GM18498 (cell line): Measurements from ENCODE around the gene GPATCH4.
"Not testable (repeated sequence)": the region's sequence is repeated elsewhere in the genome, so short reads cannot be mapped to it uniquely, and the experiment has no call there.

ENCODE experiments used
- ATAC-seq: cut with Tn5 transposase; IDR thresholded peaks from one replicate; pipeline ENCODE4 v1.9.1; 2021; ENCODE audit warnings: mild to moderate bottlenecking, moderate library complexity; ENCODE audit not compliant: unreplicated experiment

Gene GPATCH4

DNA sequence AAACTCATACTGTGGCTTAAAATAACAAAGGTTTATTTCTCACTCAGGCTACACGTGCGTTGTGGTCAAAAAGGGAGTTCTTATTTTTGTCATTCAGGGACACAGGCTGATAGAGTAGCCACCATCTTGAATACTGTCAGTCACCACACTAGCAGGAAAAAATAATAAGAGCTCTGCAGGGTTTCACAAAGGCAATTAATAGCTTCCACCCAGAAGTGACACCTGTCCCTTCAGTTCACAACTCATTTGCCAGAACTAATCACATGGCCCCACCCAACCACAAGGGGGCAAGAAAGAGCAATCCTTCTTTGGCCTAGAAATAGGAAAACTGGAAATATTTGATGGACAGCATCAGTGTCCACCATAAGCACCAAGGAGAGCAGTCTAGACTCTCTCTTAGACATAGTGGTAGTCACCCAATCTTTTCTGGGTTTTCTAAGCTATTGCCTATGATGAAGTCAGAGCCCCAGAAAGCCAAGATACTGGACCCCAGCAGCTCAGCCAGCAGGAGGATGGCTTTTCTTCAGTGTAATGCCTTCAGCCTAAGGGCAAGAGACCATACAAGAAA is 26.1 kb upstream of the GPATCH4 start:
- no peak for ATAC-seq

DNA sequence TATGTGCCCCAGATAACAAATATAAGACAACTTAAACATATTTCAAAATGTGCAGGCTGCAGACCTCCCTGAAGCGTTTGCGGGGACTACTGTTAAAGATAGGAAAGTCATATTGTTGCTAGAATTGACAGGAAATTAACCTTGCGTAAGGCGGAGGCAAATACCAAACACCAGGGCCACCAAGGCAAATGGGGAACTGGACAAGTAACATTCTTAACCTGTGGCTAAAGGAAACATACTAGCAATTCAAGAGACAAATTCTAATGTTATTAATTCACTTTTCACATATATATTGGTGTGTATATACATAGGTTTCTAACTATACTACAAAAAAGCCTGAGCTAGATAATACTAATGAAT is 24.8 kb upstream of the GPATCH4 start:
- no peak for ATAC-seq

DNA sequence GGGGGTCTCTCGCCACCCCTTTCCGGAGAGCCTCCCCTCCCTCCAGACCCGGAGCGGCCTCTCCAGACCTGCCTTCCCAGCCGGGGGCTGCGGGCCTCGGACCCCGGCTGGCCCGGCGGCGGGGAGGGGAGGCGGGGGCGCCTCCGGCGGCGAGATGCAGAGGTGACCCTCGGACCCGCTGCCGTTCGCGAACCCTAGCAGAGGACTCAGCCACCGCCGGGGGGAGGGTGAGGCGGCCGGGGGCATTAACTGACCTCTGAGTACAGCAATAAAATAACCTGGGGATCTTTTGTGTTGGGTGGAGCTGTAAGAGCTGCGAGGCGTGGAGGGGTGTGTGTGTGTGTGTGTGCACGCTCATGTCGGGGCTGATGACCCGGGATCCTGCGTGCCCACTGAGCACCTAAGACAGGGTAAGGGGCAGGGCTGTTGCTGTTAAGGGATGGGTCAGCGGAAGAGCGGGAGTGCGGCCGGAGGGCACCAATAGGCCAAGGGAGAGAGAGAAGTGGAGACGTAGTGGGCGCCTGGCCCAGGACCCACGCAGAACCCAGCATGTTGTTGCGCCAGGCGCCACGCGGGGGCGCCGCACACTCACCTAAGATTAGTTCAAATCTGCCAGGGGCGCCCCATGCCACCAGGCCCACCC is 24.3 kb upstream of the GPATCH4 start:
- no peak for ATAC-seq

DNA sequence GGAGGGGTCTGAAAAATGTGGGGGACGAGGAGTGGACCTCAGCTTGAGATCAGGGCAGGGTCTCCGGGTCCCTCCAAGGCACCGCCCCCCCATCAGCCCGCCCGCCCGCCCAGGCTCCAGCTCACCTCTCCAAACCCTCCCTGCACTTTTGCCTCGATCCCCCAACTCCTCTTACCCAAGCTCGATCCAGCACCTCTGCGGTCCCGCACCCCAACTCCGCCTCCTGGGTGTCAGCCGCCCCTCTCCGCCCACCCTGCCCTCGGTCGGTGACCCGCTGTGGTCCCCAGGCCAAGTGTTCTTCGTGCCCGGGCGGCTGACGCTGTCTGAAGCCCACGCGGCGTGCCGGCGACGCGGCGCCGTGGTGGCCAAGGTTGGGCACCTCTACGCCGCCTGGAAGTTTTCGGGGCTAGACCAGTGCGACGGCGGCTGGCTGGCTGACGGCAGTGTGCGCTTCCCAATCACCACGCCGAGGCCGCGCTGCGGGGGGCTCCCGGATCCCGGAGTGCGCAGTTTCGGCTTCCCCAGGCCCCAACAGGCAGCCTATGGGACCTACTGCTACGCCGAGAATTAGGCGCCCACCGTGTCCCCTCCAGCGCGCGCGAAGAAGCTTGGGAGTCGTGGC is 23.6 kb upstream of the GPATCH4 start:
- no peak for ATAC-seq

DNA sequence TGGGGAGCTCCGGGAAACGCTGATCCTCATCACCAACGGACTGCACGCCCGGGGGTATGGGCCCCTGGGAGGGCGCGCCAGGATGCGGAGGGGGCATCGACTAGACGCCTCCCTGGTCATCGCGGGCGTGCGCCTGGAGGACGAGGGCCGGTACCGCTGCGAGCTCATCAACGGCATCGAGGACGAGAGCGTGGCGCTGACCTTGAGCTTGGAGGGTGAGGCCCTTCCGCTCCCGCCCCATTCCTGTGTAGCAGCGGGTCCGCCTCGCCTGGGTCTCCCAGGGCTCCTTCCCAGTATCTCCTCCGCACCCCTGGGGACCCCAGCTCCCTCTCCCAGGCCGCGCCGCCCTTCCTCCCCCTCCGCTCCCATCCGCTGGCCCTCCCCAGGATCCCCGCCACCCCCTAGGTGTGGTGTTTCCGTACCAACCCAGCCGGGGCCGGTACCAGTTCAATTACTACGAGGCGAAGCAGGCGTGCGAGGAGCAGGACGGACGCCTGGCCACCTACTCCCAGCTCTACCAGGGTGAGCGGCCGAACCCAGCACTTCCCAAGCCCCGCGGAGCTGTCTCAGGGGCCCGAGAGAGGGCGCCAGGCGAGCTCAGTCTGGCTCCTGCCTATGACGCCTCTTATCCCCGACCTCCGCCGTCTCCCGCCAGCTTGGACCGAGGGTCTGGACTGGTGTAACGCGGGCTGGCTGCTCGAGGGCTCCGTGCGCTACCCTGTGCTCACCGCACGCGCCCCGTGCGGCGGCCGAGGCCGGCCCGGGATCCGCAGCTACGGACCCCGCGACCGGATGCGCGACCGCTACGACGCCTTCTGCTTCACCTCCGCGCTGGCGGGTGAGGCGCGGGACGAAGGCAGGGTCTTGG is 22.9 kb upstream of the GPATCH4 start:
- no peak for ATAC-seq

DNA sequence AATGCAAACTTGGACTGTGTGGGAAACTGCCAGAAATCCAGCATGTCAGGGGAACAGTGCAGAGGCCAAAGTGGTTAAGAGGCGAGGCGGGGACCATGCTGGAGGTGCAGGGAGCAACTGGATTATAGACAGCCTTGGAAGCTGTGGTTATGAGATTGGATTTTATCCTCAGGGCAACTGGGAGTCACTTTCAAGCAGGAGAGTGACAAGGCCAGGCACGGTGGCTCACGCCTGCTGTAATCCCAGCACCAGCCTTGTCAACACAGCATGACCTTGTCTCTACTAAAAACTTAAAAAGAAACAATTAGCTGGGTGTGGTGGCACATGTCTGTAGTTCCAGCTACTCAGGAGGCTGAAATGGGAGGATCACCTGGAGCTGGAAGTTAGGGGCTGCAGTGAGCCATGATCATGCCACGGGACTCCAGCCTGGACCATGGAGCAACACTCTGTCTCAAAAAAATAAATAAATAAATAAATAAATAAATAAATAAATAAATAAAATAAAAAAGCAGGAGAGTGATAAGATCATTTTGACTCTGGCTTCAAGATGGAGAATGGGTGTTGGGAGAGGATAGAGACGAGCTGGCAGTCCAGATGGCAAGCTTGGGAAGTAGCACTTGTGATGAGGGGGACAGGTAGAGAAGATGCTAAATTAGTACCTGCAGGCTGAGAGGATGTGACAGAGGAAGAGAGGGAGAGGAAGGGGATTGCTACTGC is 21.5 kb upstream of the GPATCH4 start:
- no peak for ATAC-seq

DNA sequence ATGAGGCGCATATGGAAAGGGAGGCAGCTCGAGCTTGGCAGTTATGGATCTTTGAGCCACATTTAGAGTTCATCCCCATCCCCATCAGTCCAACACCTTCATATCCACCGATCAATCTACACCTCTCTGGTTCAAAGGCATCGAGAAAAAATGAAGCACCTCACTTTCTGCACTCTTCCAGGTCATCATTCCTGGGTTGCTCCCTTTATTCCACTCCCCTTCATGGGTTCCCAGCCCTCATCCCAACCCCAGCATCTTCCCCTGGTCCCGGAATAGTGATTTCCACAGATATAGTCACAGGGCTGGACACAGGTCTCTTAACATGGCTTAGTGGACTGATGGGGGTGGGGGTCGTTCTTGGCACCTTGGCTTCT is 18.3 kb upstream of the GPATCH4 start:
- no peak for ATAC-seq

DNA sequence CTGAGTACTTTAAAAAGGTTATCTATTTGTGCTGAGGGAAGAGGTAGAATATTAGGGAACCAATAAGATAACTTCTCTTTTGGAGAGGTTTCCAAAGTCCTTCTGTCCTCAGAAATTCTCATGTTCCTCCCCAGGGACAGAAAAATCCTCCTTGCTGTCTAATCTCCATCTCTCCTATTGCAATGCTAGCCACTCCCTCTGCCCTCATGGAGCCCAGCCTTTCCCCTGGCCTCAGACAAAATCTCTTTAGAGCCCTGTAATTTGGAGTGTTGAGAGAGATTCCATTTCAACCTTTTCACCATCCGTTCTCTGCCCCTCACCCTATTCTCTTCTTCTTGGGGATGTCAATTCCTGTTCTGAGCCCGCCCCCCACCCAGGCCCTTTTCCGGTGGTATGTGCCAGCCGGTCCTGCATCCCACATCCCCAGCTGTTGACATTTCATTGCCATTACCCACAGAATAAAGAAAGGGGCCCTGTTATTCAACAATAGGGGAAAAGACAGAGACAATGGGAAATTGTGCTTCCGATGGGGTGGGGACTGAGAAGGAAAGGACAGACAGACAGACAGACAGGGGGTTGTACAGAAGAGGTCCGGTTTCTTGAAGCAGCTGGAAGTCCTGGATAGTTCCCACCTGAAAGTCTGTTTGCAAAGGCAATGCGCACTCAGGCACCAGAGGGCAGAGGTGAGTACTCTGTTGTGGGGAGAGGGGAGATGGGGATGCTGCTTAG is 17.7 kb upstream of the GPATCH4 start, which contains the start of gene HAPLN2:
Gene HAPLN2, plus strand, starts transcription at position 563 of the 729 bp plus-strand sequence. CDS start 4,076 bp downstream, outside the sequence.
- no peak for ATAC-seq

DNA sequence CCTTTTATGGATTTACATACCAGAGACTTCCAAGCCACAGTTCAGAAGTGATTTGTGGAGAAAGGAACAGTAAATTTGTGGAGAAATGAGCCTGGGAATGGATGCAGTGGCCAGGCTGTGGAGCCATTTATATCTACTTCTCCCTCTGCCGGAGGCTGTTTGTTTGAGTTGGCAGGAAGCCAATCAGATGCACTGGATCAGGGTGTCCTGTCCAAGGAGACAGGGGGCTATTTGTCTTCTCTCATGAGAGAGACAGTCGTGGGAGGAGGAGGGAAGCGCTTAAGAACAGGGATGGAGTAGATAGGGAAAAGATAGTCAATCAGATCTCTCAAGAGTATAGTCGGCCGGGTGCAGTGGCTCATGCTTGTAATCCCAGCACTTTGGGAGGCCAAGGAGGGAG is 15.2 kb upstream of the GPATCH4 start:
- ATAC-seq, result no peak

DNA sequence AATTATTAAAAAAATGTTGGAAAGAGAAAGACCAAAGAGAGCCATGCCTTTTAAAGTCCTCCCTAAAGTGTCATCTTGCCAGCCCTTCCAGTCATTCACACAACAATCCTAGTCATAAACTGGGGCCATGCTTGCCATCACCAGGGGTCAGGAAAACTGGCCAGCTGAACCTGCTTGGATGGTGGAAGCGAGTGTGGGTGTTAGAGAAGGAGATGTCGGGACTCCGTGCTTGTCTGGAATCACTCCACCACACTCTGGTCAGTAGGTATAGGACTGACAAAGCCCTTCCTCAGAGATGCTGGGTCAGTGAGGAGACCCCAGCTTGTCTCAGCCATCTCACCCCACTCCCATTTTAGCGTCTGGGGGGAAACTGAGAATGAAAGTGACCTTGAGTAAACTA is 14.7 kb upstream of the GPATCH4 start:
- ATAC-seq, result no peak

DNA sequence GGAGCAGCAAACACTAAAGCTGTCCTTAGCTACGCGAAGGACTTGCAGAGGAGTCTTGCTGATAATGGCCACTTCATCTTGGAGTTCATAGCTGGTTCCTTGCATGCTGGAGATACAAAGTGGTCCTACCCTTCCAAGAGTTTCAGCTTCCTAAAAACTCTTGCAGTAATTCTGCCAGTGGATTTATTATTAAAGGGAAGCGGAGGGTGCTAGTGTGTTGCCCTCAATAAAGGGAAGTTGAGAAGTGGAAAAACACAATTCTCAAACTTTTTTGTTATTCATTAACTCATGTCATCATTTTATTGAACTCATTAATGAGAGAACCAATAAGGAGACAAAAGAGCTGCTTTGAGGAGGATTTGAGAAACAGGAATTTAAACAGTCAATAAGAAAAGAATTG is 11.4 kb upstream of the GPATCH4 start:
- no peak for ATAC-seq

DNA sequence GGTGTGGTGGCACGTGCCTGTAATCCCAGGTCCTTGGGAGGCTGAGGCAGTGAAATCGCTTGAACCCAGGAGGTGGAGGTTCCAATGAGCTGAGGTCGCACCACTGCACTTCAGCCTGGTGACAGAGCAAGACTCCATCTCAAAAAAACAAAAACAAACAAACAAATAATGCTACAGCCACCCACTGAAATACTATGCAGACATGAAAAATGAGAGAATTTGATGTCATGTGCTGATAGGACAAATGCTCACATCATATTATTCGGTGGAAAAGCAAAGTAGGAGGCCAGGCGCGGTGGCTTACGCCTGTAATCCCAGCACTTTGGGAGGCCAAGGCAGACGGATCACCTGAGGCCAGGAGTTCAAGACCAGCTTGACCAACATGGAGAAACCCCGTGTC is 8.8 kb upstream of the GPATCH4 start:
- ATAC-seq, result not testable (repeated sequence)

DNA sequence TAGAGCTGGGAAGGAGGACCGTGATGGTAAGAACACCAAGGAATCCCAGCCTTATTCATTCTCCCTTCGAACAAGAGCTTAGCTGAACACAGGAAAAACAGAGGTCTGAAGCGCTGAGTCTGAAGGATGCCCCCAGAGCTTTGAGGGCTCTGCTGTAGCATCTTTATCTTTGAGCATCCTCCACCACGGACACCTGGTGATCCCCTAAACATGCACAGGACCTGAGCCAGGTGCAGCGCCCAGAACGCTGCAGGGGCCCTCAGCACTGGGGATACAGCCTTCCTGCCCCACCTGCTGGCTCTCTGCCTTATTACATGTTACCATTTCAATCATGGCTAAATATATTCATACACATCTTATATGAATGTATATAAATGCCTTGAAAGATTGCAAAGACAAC is 7.7 kb upstream of the GPATCH4 start:
- no peak for ATAC-seq

DNA sequence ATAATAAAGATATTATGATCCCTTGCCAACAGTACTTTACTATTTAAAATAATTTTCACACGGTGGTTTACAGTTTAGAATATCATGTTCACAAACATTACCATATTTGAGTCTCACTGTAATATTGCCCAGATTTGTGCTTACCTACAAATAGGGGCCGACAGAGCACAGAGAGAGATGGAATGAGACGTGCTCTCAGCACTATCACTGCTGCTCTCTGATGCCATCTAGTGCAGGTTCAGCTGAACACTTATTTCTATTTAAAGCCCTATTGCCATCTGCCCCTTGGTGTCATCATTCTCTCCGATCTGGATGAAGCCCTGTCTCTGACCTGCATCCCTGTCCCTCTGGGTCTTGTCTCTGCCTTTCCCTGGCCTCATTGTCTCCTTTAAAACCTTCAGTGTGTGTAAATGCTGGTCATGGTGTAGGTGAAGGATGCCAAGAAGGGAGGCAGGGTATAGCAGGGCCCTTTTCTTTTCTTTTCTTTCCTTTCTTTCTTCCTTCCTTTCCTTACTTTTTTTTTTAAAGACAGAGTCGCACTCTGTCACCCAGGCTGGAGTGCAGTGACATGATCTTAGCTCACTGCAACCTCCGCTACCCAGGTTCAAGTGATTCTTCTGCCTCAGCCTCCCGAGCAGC is 6.9 kb upstream of the GPATCH4 start:
- peak; percentile 60 for ATAC-seq

DNA sequence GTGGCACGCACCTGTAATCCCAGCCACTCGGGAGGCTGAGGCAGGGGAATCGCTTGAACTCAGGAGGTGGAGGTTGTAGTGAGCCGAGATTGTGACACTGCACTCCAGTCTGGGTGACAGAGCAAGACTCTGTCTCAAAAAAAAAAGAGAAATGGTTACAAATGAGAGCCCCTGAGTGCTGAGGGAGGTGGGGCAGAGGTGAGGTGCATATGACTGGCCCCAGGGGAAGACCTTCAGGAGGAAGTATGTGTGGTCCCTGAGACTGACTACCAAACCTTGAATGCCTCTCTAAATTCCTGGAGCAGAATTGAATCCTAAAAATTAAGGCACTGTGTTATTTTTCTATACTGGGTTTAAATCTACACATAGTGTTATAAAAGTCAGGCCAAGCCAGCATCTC is 6.1 kb upstream of the GPATCH4 start:
- not testable (repeated sequence) for ATAC-seq

DNA sequence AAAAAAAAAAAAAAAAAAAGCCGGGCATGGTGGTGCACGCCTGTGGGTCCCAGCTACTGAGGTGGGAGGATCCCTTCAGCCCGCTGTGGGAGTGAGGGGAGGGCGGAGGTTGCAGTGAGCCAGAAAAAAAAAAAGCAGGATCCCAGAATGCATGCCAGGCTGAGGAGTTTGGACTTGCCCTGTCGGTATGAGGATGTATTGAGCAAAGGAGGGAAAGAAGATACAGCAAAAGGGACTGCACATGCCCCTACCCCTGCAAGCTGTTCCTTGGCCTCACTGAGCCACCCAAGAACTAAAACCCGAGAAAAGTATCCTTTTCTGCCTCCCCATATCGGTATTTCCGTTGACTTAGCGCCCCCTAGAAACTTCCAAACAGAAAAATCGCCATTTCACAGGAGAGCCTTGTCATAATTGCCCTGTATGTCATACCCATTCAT is 1.3 kb upstream of the GPATCH4 start:
- no peak for ATAC-seq

DNA sequence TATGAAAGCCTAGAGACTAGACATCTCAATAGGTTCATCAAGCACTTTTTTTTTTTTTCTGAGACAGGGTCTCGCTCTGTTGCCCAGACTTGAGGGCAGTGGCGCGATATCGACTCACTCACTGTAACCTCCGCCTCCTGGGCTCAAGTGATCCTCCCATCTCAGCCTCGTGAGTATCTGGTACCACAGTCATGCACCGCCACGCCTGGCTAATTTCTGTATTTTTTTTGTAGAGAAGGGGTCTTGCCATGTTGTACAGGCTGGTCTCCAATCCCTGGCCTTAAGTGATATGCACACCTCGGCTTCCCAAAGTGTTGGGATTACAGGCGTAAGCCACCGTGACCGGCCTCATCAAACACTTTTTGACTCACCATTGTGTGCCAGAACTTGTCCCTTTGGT is 613 bp upstream of the GPATCH4 start:
- peak; percentile 26 for ATAC-seq

DNA sequence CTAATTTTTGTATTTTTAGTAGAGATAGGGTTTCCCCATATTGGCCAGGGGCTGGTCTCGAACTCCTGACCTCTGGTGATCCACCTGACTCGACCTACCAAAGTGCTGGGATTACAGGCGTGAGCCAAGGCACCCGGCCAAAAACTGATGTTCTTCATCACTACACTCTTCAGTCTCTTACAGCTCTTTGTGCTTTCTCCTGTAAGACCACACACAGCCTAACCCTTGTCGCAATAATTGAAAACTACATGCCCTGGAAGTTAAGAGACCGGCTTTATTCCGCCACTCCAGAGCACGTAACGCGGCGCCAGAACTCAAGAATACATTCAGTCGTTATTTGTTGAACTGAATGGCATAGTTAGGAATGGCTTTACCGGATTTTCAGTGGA is 552 bp downstream of the GPATCH4 start:
- no peak for ATAC-seq

DNA sequence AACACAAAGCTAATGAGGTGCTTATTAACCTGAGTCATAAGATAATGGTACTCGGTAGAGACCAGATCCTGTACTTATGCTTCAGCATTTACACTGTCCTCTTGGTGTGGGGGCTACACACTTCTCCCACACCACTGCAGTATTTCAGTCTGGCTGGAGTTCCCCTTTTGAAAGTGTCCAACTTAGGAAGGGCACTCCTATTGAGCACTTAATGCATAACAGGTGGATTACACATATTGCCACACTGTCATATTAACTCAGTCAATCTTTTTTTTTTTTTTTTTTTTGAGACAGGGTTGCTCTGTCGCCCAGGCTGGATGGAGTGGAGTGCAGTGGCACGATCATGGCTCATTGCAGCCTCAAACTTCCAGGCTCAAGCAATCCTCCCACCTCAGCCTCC is 1.5 kb downstream of the GPATCH4 start:
- no peak for ATAC-seq
